OCI-LY7 (cell line): ENCODE data around the gene CCDC198. TPM values are rescaled to one million over a fixed set of nuclear protein-coding genes. Genes with fewer than 3 reads are reported as not detected.

Experiments used
- BruUV-seq: library from RNA; stranded (reverse); fragments of 400-500 nt; replicated peaks from 2 replicates; lab custom pipeline; 2021; lab: Mats Ljungman, UMichigan
- CTCF ChIA-PET: fragments of 300-600 bp; sonication (Branson Sonifier 250); formaldehyde crosslinking; loops from one replicate; lab custom pipeline; 2022; ENCODE audit warnings: antibody characterized with exemption; ENCODE audit not compliant: unreplicated experiment; lab: Charles Lee
- POLR2A ChIA-PET: fragments of 300-600 bp; sonication (Branson Sonifier 250); formaldehyde crosslinking; loops from one replicate; lab custom pipeline; 2022; ENCODE audit warnings: antibody characterized with exemption; lab: Charles Lee
- DNase-seq: peaks from one replicate; pipeline ENCODE4 v3.0.0-alpha.2; 2015; ENCODE audit warnings: low spot score
- H2AFZ ChIP-seq: fragments of 200-600 bp; sonication (generic), shearing (Covaris generic); 2 replicates; pipeline ENCODE4 v1.6.1; 2014; ENCODE audit warnings: mild to moderate bottlenecking, antibody characterized with exemption, low read length, moderate library complexity
- H3K27ac ChIP-seq: fragments of 200-600 bp; sonication (generic); 2 replicates; pipeline ENCODE4 v1.5.1; 2014; ENCODE audit warnings: mixed run types, low read depth, mild to moderate bottlenecking, moderate library complexity, low read length, inconsistent platforms; ENCODE audit not compliant: poor library complexity, severe bottlenecking
- H3K36me3 ChIP-seq: fragments of 200-600 bp; sonication (generic); 2 replicates; pipeline ENCODE4 v1.6.1; 2014; ENCODE audit warnings: mild to moderate bottlenecking, antibody characterized with exemption, low read length, moderate library complexity, mixed read lengths; ENCODE audit not compliant: insufficient read depth
- H3K4me1 ChIP-seq: fragments of 200-600 bp; sonication (generic); 2 replicates; pipeline ENCODE4 v1.5.1; 2014; ENCODE audit warnings: mild to moderate bottlenecking, low read length; ENCODE audit not compliant: insufficient read depth, poor library complexity, severe bottlenecking
- H3K4me2 ChIP-seq: fragments of 200-600 bp; sonication (generic); 2 replicates; pipeline ENCODE4 v1.6.1; 2014; ENCODE audit warnings: mild to moderate bottlenecking, low read length
- H3K4me3 ChIP-seq: fragments of 200-600 bp; sonication (generic); 2 replicates; pipeline ENCODE4 v1.5.1; 2014; ENCODE audit warnings: mild to moderate bottlenecking, low read depth, low read length; ENCODE audit not compliant: poor library complexity, severe bottlenecking
- H3K79me2 ChIP-seq: fragments of 200-600 bp; sonication (generic); 2 replicates; pipeline ENCODE4 v1.6.1; 2016; ENCODE audit warnings: low read depth, mild to moderate bottlenecking, low read length, moderate library complexity, mixed read lengths; ENCODE audit not compliant: insufficient read depth
- H3K9me2 ChIP-seq: fragments of 200-600 bp; sonication (generic); 2 replicates; pipeline ENCODE4 v1.6.1; 2016; ENCODE audit warnings: mild to moderate bottlenecking, low read length, mixed read lengths; ENCODE audit not compliant: insufficient read depth
- H3K9me3 ChIP-seq: fragments of 200-600 bp; sonication (generic); 2 replicates; pipeline ENCODE4 v1.6.1; 2014; ENCODE audit warnings: mild to moderate bottlenecking, mixed run types, low read length, mixed read lengths
- H4K20me1 ChIP-seq: fragments of 200-600 bp; sonication (generic); 2 replicates; pipeline ENCODE4 v1.6.1; 2014; ENCODE audit warnings: mild to moderate bottlenecking, antibody characterized with exemption, low read length, moderate library complexity, mixed read lengths; ENCODE audit not compliant: insufficient read depth
- CTCF ChIP-seq: fragments of 200-600 bp; sonication (generic); conservative IDR thresholded peaks from 2 replicates; pipeline ENCODE4 v1.5.1; 2014; ENCODE audit warnings: mild to moderate bottlenecking, antibody characterized with exemption, low read length, moderate library complexity, mixed read lengths
- EZH2phosphoT487 ChIP-seq: fragments of 200-600 bp; sonication (generic); IDR thresholded peaks from 2 replicates; pipeline ENCODE4 v1.6.1; 2018; ENCODE audit warnings: low read depth, borderline replicate concordance, mild to moderate bottlenecking, mixed run types, antibody characterized with exemption, low read length, moderate library complexity, mixed read lengths
- intact Hi-C: fragments of 100-400 bp; cut with micrococcal nuclease; formaldehyde crosslinking; loops from one replicate; pipeline ENCODE4 v1.10.0; 2022; ENCODE audit not compliant: unreplicated experiment
- total RNA-seq, 2 experiments: library from RNA; depleted of rRNA in 1 of 2; stranded (reverse); fragments of >200 nt in 1 of 2; shearing (Covaris generic) in 1 of 2; gene quantifications; 2 replicates each; pipeline ENCODE4 v1.2.3, GENCODE V29; 2014 to 2022

The CCDC198 gene
- total RNA-seq, 2 experiments from 2014 or later = not detected

- Histone ChIP-seq H3K4me1 (no peaks in the 10 kb centered on the region), H3K27ac (no peak overlapping the region), H4K20me1 (no peaks in the 10 kb centered on the region), H3K79me2 (no peaks in the 10 kb centered on the region), H3K9me3 (no peaks in the 10 kb centered on the region), H2AFZ (no peak overlapping the region), H3K4me2 (no peak overlapping the region), H3K9me2 (no peaks in the 10 kb centered on the region), H3K4me3 (no peak overlapping the region), H3K36me3 (no peaks in the 10 kb centered on the region)
- ChIA-PET POLR2A (interaction anchor here (1.3 kb wide), 1 partner anchor 10 kb away, joined by 6 read pairs; no protein-coding TSS in a partner anchor), CTCF (no interaction called here)
- TF ChIP-seq CTCF = no peak
- no peak for TF ChIP-seq EZH2phosphoT487
- BruUV-seq = no TSS peak
- intact Hi-C loops = no loop called here
- DNase-seq = no peak
Observed at GRCh38 chr14:57501039-57501557, 7.4 kb upstream of the CCDC198 start.

- no peak overlapping the region for H3K4me2 ChIP-seq
- CTCF ChIA-PET = no interaction called here
- intact Hi-C loops = no loop called here
Observed at GRCh38 chr14:57498659-57499058, 5.0 kb upstream of the CCDC198 start.

More at GRCh38 chr14:57498659-57499058, 5.0 kb upstream of the CCDC198 start:
- Histone ChIP-seq H3K9me2 (no peaks in the 10 kb centered on the region), H4K20me1 (no peaks in the 10 kb centered on the region), H2AFZ (no peak overlapping the region), H3K4me3 (no peak overlapping the region), H3K27ac (no peak overlapping the region), H3K4me1 (no peaks in the 10 kb centered on the region), H3K79me2 (no peaks in the 10 kb centered on the region), H3K36me3 (no peaks in the 10 kb centered on the region), H3K9me3 (no peaks in the 10 kb centered on the region)
- POLR2A ChIA-PET = no interaction called here
- BruUV-seq = no TSS peak
- no peak for DNase-seq
- TF ChIP-seq EZH2phosphoT487 (no peak), CTCF (no peak)
